K562 (cell line): ENCODE measurements around the gene SCN8A. TPM values are rescaled to one million over a fixed set of nuclear protein-coding genes. Genes with fewer than 3 reads are reported as not detected.

Experiments used
- ATAC-seq: fragments of 200-7000 bp; cut with Tn5 transposase; 3 replicates; pipeline ENCODE4 v1.9.1; 2020; ENCODE audit warnings: moderate library complexity
- BruUV-seq: library from RNA; stranded (reverse); fragments of 400-500 nt; replicated peaks from 2 replicates; lab custom pipeline; 2021; lab: Mats Ljungman, UMichigan
- CTCF ChIA-PET: fragments of 300-600 bp; formaldehyde crosslinking; extraction: SDS; loops from one replicate; lab custom pipeline; 2021; ENCODE audit warnings: low intra/inter-chr PET ratio; lab: Yijun Ruan, JAX
- POLR2A ChIA-PET: fragments of 300-600, 350-650 bp; sonication (Branson Sonifier 250); formaldehyde crosslinking; extraction: SDS; loops from one replicate; lab custom pipeline; 2021; ENCODE audit warnings: antibody characterized with exemption, inconsistent platforms; lab: Yijun Ruan, JAX
- DNase-seq, 4 experiments: peaks; one replicate each; pipeline versions ENCODE4 v3.0.0 to v3.0.0-alpha.2; 2011 to 2018; ENCODE audit warnings: low spot score in 3 of 4, mixed read lengths in 3 of 4; ENCODE audit errors: extremely low read depth in 1 of 4
- FAIRE-seq: peaks from 2 replicates; lab custom pipeline; 2011; peaks lifted over from hg19 to GRCh38; lab: Jason Lieb, UNC
- H2AFZ ChIP-seq: 2 replicates; pipeline ENCODE4 v1.6.0; 2011; ENCODE audit warnings: low read depth, low read length, control low read depth, inconsistent platforms
- H3K27ac ChIP-seq: fragments of 200-600 bp; 3 replicates; pipeline ENCODE4 v1.8.0; 2011; ENCODE audit warnings: low read depth, mild to moderate bottlenecking, control low read depth, inconsistent platforms, low read length, moderate library complexity, mixed read lengths; ENCODE audit errors: extremely low read depth
- H3K27me3 ChIP-seq, 2 experiments: fragments of 300-600 bp in 1 of 2; 2 replicates in 1 of 2; 3 replicates in 1 of 2; pipeline versions ENCODE4 v1.6.0 to v1.8.0; 2011; ENCODE audit warnings: inconsistent platforms in 2 of 2, low read length in 2 of 2, mild to moderate bottlenecking in 1 of 2, mixed read lengths in 1 of 2, moderate library complexity in 1 of 2; ENCODE audit not compliant: control insufficient read depth in 2 of 2, insufficient read depth in 2 of 2
- H3K36me3 ChIP-seq: fragments of 300-600 bp; 3 replicates; pipeline ENCODE4 v1.8.0; 2011; ENCODE audit warnings: mild to moderate bottlenecking, low read length, inconsistent platforms; ENCODE audit not compliant: control insufficient read depth, insufficient read depth
- H3K4me1 ChIP-seq, 2 experiments: fragments of 200-600 bp in 1 of 2; replicated peaks in 1 of 2; 2 replicates in 1 of 2; 3 replicates in 1 of 2; pipeline versions ENCODE4 v1.5.1 to v1.8.0; 2011; ENCODE audit warnings: inconsistent platforms in 2 of 2, low read length in 2 of 2, mild to moderate bottlenecking in 1 of 2, mixed read lengths in 1 of 2, moderate library complexity in 1 of 2; ENCODE audit not compliant: control insufficient read depth in 2 of 2, insufficient read depth in 2 of 2
- H3K4me2 ChIP-seq: 2 replicates; pipeline ENCODE4 v1.6.1; 2011; ENCODE audit warnings: low read length, control low read depth, inconsistent platforms, mixed read lengths; ENCODE audit not compliant: insufficient read depth
- H3K4me3 ChIP-seq: fragments of 200-600 bp; sonication (generic), shearing (Covaris generic); 2 replicates; pipeline ENCODE4 v1.5.1; 2016; ENCODE audit warnings: control low read depth, inconsistent platforms
- H3K79me2 ChIP-seq: fragments of 200-600 bp; 3 replicates; pipeline ENCODE4 v1.8.0; 2011; ENCODE audit warnings: low read length, inconsistent platforms; ENCODE audit not compliant: control insufficient read depth, insufficient read depth
- H3K9ac ChIP-seq, 2 experiments: 2 replicates each; pipeline versions ENCODE4 v1.6.0 to v1.6.1; 2011; ENCODE audit warnings: low read depth in 2 of 2, low read length in 2 of 2, control low read depth in 1 of 2, inconsistent platforms in 1 of 2, mild to moderate bottlenecking in 1 of 2, mixed read lengths in 1 of 2; ENCODE audit not compliant: insufficient read depth in 1 of 2
- H3K9me1 ChIP-seq: one replicate; pipeline ENCODE4 v1.6.0; 2011; ENCODE audit warnings: inconsistent platforms, mild to moderate bottlenecking, low read length, moderate library complexity; ENCODE audit not compliant: control insufficient read depth, insufficient read depth
- H3K9me3 ChIP-seq: replicated peaks from 2 replicates; pipeline ENCODE4 v1.5.1; 2011; ENCODE audit warnings: low read depth, low read length, inconsistent platforms; ENCODE audit not compliant: control insufficient read depth, insufficient read depth
- H4K20me1 ChIP-seq: replicated peaks from 2 replicates; pipeline ENCODE4 v1.6.1; 2011; ENCODE audit warnings: low read length, inconsistent platforms, mixed read lengths; ENCODE audit not compliant: control insufficient read depth, insufficient read depth
- CEBPZ ChIP-seq: fragments of 150-350 bp; IDR thresholded peaks from 2 replicates; pipeline ENCODE4 v1.6.1; 2014; ENCODE audit warnings: low read depth, mild to moderate bottlenecking, low read length, borderline replicate concordance
- EWSR1 ChIP-seq: fragments of 450-650 bp; IDR thresholded peaks from 2 replicates; pipeline ENCODE4 v1.6.1; 2018; ENCODE audit warnings: borderline replicate concordance, mild to moderate bottlenecking, low read depth, moderate library complexity; ENCODE audit not compliant: partially characterized antibody
- GABPB2 ChIP-seq: fragments of 250-450 bp; sonication (Bioruptor Pico); conservative IDR thresholded peaks from 2 replicates; pipeline ENCODE4 v1.5.1; 2021; ENCODE audit warnings: mild to moderate bottlenecking
- HDAC6 ChIP-seq: IDR thresholded peaks from 2 replicates; pipeline ENCODE4 v1.6.1; 2012; ENCODE audit warnings: low read depth, mild to moderate bottlenecking, control low read depth, inconsistent platforms, low read length, moderate library complexity
- LARP7 ChIP-seq: fragments of 450-650 bp; IDR thresholded peaks from 2 replicates; pipeline ENCODE4 v1.6.1; 2016
- MBD2 ChIP-seq: sonication (generic); IDR thresholded peaks from 2 replicates; pipeline ENCODE4 v1.6.1; 2016; ENCODE audit warnings: low read depth, borderline replicate concordance
- MIER1 ChIP-seq: fragments of 450-650 bp; IDR thresholded peaks from 2 replicates; pipeline ENCODE4 v1.6.1; 2016; ENCODE audit warnings: antibody characterized with exemption, mild to moderate bottlenecking, low read depth
- MYNN ChIP-seq, 2 experiments: sonication (generic); formaldehyde crosslinking in 1 of 2; IDR thresholded peaks; 2 replicates each; pipeline versions ENCODE4 v1.5.0 to v1.6.1; 2016 to 2020; ENCODE audit warnings: antibody characterized with exemption in 1 of 2, missing genetic modification reagents in 1 of 2
- NFXL1 ChIP-seq: fragments of 450-650 bp; formaldehyde crosslinking; IDR thresholded peaks from 2 replicates; pipeline ENCODE4 v1.4.0; 2021; ENCODE audit warnings: mild to moderate bottlenecking
- PHB ChIP-seq: fragments of 250-450 bp; sonication (Bioruptor Pico); IDR thresholded peaks from 2 replicates; pipeline ENCODE4 v1.5.0; 2021
- PML ChIP-seq: IDR thresholded peaks from 2 replicates; pipeline ENCODE4 v1.6.1; 2012; ENCODE audit warnings: low read length, inconsistent platforms
- RBM17 ChIP-seq: fragments of 200-400 bp; formaldehyde crosslinking; IDR thresholded peaks from 2 replicates; pipeline ENCODE4 v1.6.1; 2017; ENCODE audit warnings: low read depth, mild to moderate bottlenecking, low read length, borderline replicate concordance
- ZBTB1 ChIP-seq: sonication (generic); formaldehyde crosslinking; IDR thresholded peaks from 2 replicates; pipeline ENCODE4 v1.8.1; 2023; ENCODE audit warnings: missing genetic modification reagents, low read depth, mild to moderate bottlenecking, borderline replicate concordance
- WGBS: fragments of 100-300 bp; shearing (Covaris generic); methylation state at CpG from one replicate; pipeline ENCODE4 v1.1.6; 2016; ENCODE audit warnings: low coverage, mixed read lengths; ENCODE audit not compliant: insufficient coverage; ENCODE audit errors: missing lambda C conversion rate; 5-methylcytosine and 5-hydroxymethylcytosine counted together
- in situ Hi-C: fragments of 300-500 bp; cut with MboI; formaldehyde crosslinking; loops from 4 replicates; pipeline ENCODE4 v1.15.0; 2018; ENCODE audit warnings: inconsistent platforms, mixed read lengths
- intact Hi-C: fragments of 100-400 bp; cut with micrococcal nuclease; formaldehyde crosslinking; loops from 2 replicates; pipeline ENCODE4 v1.14.2; 2022
- polyA plus RNA-seq, 8 experiments: library from polyadenylated mRNA; depleted of rRNA in 4 of 8; stranded (reverse) in 5 of 8; unstranded in 3 of 8; fragments of >200 nt; fragmentation: Nextera tagmentation in 2 of 8; fragmentation: Illumina TruSeq in 1 of 8; extraction: Ambion mirVana in 2 of 8; extraction: Trizol in 1 of 8; gene quantifications; 2 replicates each; pipeline versions ENCODE4 v1.2.1 to v1.2.3, GENCODE V29; 2011 to 2014; ENCODE audit warnings: inconsistent platforms in 1 of 8, missing spikeins in 1 of 8
- total RNA-seq, 7 experiments: library from RNA; depleted of rRNA in 6 of 7; stranded (reverse); fragments of >200 nt in 6 of 7; fragmentation: Illumina TruSeq in 2 of 7; extraction: Trizol in 2 of 7; gene quantifications; 2 replicates each; pipeline versions ENCODE4 v1.2.1 to v1.2.3, GENCODE V29; 2011 to 2021; ENCODE audit warnings: low replicate concordance in 1 of 7
- TF ChIP-seq, protein P1 (sequence below): fragments of 250-450 bp; sonication (Bioruptor Pico); IDR thresholded peaks from 2 replicates; pipeline ENCODE4 v1.5.0; 2020; ENCODE audit warnings: mild to moderate bottlenecking

The SCN8A gene
- total and polyA plus RNA-seq, 9 of the 15 experiments (the other 6 are each of a cell fraction or from before 2014, with no cell fraction given) = 0.03 to 0.29 (median 0.15) TPM; not detected in 1

GRCh38 chr12:51676875-51677274 lies 85.8 kb downstream of the SCN8A start:
- CTCF ChIA-PET = no interaction called here

More at GRCh38 chr12:51676875-51677274, 85.8 kb downstream of the SCN8A start:
- DNase-seq (no peak), FAIRE-seq (no peak), ATAC-seq (no peak)
- Histone ChIP-seq H3K9ac (no peak overlapping the region), H4K20me1 (peaks cover 4% of the 10 kb centered on the region; the same call in 1 of the 2 replicates), H3K4me3 (no peak overlapping the region), H3K9me3 (no peaks in the 10 kb centered on the region), H3K4me2 (no peak overlapping the region), H3K36me3 (no peaks in the 10 kb centered on the region), H3K9me1 (no peaks in the 10 kb centered on the region), H3K27ac (no peak overlapping the region), H3K4me1 (no peaks in the 10 kb centered on the region), H3K27me3 (peaks cover 0 to 7% of the 10 kb centered on the region in 2 experiments; a peak in 2 of 5 replicates), H3K79me2 (no peaks in the 10 kb centered on the region), H2AFZ (no peak overlapping the region)
- BruUV-seq = no TSS peak
- POLR2A ChIA-PET = no interaction called here
- intact Hi-C loops = no loop called here
- WGBS = 0% methylated on average over 2 of the region's 2 CpGs
- in situ Hi-C loops = no loop called here
- TF ChIP-seq CEBPZ (no peak), MYNN (IDR thresholded peaks at IDR 0.05) (no peak), MYNN (CRISPR knock-in tag; IDR thresholded peaks at IDR 0.05) (no peak), HDAC6 (no peak), GABPB2 (CRISPR knock-in tag) (no peak), ZBTB1 (CRISPR knock-in tag) (no peak), NFXL1 (no peak), PML (no peak), MIER1 (no peak), EWSR1 (no peak), LARP7 (no peak), PHB (no peak), RBM17 (no peak), MBD2 (no peak)
- TF ChIP-seq, protein P1, sequence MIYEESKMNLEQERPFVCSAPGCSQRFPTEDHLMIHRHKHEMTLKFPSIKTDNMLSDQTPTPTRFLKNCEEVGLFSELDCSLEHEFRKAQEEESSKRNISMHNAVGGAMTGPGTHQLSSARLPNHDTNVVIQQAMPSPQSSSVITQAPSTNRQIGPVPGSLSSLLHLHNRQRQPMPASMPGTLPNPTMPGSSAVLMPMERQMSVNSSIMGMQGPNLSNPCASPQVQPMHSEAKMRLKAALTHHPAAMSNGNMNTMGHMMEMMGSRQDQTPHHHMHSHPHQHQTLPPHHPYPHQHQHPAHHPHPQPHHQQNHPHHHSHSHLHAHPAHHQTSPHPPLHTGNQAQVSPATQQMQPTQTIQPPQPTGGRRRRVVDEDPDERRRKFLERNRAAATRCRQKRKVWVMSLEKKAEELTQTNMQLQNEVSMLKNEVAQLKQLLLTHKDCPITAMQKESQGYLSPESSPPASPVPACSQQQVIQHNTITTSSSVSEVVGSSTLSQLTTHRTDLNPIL = no peak
